ENCODE measurements around the gene FAM187B. TPM values are rescaled to one million over a fixed set of nuclear protein-coding genes. Genes with fewer than 3 reads are reported as not detected.
"Not testable (repeated sequence)": the region's sequence is repeated elsewhere in the genome, so short reads cannot be mapped to it uniquely, and the experiment has no call there.

Gene FAM187B
- total RNA-seq, 1 donor from 2014 or later, result not detected

DNA sequence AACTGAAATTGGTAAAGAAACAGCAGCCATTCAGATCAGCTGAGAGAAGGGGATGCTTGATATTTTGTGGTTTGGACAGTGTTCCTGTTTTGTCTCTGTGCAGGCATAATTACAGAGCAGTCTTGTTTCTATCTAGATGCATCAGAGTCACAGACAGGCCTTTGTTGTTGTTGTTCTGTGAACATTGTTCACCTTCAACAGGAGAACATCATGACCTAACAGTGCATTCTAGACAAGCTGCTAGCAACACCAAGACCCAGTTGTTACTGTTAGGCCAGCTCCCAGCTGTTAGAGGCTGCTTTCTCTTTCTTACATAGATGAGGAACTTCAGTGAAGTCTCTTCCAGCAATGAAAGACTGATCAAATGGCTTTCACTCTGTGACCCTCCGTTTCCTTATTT lies 11.8 kb upstream of the FAM187B start:
- DNase-seq (ENCODE audit: low spot score in 2 of 2, unreplicated experiment in 2 of 2), result no peak
- no peak for TF ChIP-seq CTCF (IDR thresholded peaks at IDR 0.05; ENCODE audit: unreplicated experiment)
- peaks cover 14% of the 10 kb centered on the region for H3K27me3 Mint-ChIP-seq (ENCODE audit: low read depth)
- peaks cover 42% of the 10 kb centered on the region for H3K9me3 Mint-ChIP-seq
- H3K4me3 Mint-ChIP-seq, result no peak overlapping the region
- H3K36me3 Mint-ChIP-seq, result peaks cover 2% of the 10 kb centered on the region
- no peaks in the 10 kb centered on the region for H3K4me1 Mint-ChIP-seq
- no peak overlapping the region for H3K27ac Mint-ChIP-seq

DNA sequence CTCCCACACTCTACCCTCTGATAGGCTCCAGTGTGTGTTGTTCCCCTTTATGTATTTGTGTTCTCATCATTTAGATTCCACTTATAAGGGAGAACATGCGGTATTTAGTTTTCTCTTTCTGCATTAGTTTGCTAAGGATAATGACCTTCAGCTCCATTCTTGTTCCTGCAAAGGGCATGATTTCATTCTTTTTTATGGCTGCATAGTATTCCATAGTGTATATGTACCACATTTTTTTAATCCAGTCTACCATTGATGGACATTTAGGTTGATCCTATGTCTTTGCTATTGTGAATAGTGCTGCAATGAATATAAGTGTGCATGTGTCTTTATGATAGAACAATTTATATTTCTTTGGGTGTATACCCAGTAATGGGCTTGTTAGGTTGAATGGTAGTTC lies 11.1 kb upstream of the FAM187B start:
- DNase-seq (ENCODE audit: low spot score in 2 of 2, unreplicated experiment in 2 of 2); H3K27ac Mint-ChIP-seq; H3K4me1 Mint-ChIP-seq; H3K4me3 Mint-ChIP-seq; H3K36me3 Mint-ChIP-seq: not testable (repeated sequence)
- Mint-ChIP-seq H3K9me3 (peaks cover 42% of the 10 kb centered on the region), H3K27me3 (ENCODE audit: low read depth) (peaks cover 11% of the 10 kb centered on the region)

- H3K27me3 Mint-ChIP-seq (ENCODE audit: low read depth), result peaks cover 3% of the 10 kb centered on the region
- peaks cover 30% of the 10 kb centered on the region for H3K9me3 Mint-ChIP-seq
- no peak overlapping the region for H3K4me3 Mint-ChIP-seq
- H3K27ac Mint-ChIP-seq, result no peak overlapping the region
- DNase-seq (ENCODE audit: low spot score in 2 of 2, unreplicated experiment in 2 of 2), result no peak
- no peak for TF ChIP-seq CTCF (IDR thresholded peaks at IDR 0.05; ENCODE audit: unreplicated experiment)
- H3K4me1 Mint-ChIP-seq, result no peaks in the 10 kb centered on the region
- H3K36me3 Mint-ChIP-seq, result peaks cover 2% of the 10 kb centered on the region
Measured at GRCh38 chr19:35236638-35237400, 8.3 kb upstream of the FAM187B start.

DNA sequence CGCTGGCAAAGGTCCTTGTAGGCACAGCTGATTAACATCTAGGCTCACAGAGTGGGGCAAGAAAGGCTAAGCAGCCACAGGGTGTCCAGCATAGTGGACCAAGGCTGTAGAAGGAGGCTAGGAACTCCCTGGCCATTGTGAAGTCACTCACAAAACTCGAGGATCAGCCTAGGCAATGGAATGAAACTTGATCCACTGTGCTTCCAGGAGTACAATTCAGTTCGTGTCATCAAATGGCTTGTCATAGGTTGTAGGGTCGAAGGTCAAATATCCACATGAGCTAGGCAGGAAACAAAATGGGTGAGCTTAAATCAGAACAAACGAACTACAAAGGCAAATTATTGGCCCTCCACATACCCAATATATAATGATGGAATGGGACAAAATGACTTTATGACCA lies 4.4 kb upstream of the FAM187B start:
- Mint-ChIP-seq H3K9me3 (peaks cover 8% of the 10 kb centered on the region), H3K36me3 (no peaks in the 10 kb centered on the region), H3K4me1 (no peaks in the 10 kb centered on the region), H3K27ac (no peak overlapping the region), H3K4me3 (no peak overlapping the region), H3K27me3 (ENCODE audit: low read depth) (peaks cover 1% of the 10 kb centered on the region)
- no peak for DNase-seq (ENCODE audit: low spot score in 2 of 2, unreplicated experiment in 2 of 2)
- TF ChIP-seq CTCF (IDR thresholded peaks at IDR 0.05; ENCODE audit: unreplicated experiment), result no peak

- Mint-ChIP-seq H3K9me3 (peaks cover 8% of the 10 kb centered on the region), H3K27me3 (ENCODE audit: low read depth) (peaks cover 1% of the 10 kb centered on the region), H3K4me1 (no peaks in the 10 kb centered on the region), H3K4me3 (no peak overlapping the region), H3K27ac (no peak overlapping the region), H3K36me3 (no peaks in the 10 kb centered on the region)
- TF ChIP-seq CTCF (IDR thresholded peaks at IDR 0.05; ENCODE audit: unreplicated experiment), result no peak
- DNase-seq (ENCODE audit: low spot score in 2 of 2, unreplicated experiment in 2 of 2), result no peak
Measured at GRCh38 chr19:35231956-35232645, 3.6 kb upstream of the FAM187B start.

DNA sequence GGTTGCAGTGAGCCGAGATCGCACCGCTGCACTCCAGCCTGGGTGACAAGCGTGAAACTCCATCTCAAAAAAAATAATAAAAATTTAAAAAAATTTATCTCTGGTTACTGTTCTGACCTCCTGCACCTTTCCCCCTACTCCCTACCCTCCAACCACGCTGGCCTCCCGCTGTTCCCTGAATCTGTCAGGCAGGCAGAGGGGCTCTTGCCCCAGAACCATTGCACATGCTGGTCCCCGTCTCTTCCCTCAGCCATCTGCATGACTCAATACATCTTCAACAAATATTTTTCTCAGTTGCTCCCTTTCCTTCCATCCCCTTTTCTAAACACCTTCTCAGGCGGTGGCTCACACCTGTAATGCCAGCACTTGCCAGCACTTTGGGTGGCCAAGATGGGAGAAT lies 1.1 kb upstream of the FAM187B start:
- peaks cover 4% of the 10 kb centered on the region for H3K9me3 Mint-ChIP-seq
- no peak for DNase-seq (ENCODE audit: low spot score in 2 of 2, unreplicated experiment in 2 of 2)
- TF ChIP-seq CTCF (IDR thresholded peaks at IDR 0.05; ENCODE audit: unreplicated experiment), result no peak
- no peaks in the 10 kb centered on the region for H3K4me1 Mint-ChIP-seq
- no peaks in the 10 kb centered on the region for H3K36me3 Mint-ChIP-seq
- H3K27me3 Mint-ChIP-seq (ENCODE audit: low read depth), result peaks cover 1% of the 10 kb centered on the region
- no peak overlapping the region for H3K27ac Mint-ChIP-seq
- no peak overlapping the region for H3K4me3 Mint-ChIP-seq
